ENCODE results near the gene GCNT2. TPM values are rescaled to one million over a fixed set of nuclear protein-coding genes. Genes with fewer than 3 reads are reported as not detected.

GCNT2 gene
- total RNA-seq, 1 experiment from 2014 or later: 18.3 TPM

GRCh38 chr6:10643201-10643651 lies 122.1 kb downstream of the GCNT2 start:
- Histone ChIP-seq H3K4me1 (ENCODE audit: insufficient read depth, low read length) (no peaks in the 10 kb centered on the region), H3K27me3 (ENCODE audit: low read length) (no peaks in the 10 kb centered on the region), H3K4me3 (ENCODE audit: low read length) (no peak overlapping the region), H3K9ac (ENCODE audit: low read length) (no peak overlapping the region), H3K79me2 (ENCODE audit: low read length) (no peaks in the 10 kb centered on the region), H3K9me2 (replicated peaks; ENCODE audit: low read length) (no peaks in the 10 kb centered on the region), H3K4me2 (ENCODE audit: low read length) (no peak overlapping the region), H3K27ac (ENCODE audit: low read length) (no peak overlapping the region), H3F3A (ENCODE audit: low read length, unreplicated experiment) (no peaks in the 10 kb centered on the region), H4K20me1 (ENCODE audit: low read length) (no peaks in the 10 kb centered on the region), H3K9me3 (ENCODE audit: low read length) (no peaks in the 10 kb centered on the region), H2AFZ (ENCODE audit: low read length) (no peak overlapping the region), H3K36me3 (ENCODE audit: low read depth, low read length) (no peaks in the 10 kb centered on the region)
- ChIA-PET POLR2A (ENCODE audit: unreplicated experiment) (no interaction called here), CTCF (no interaction called here)
- DNase-seq (no peak), ATAC-seq (no peak)
- BruUV-seq (replicated peaks): no TSS peak
- TF ChIP-seq EZH2 (IDR thresholded peaks at IDR 0.05; ENCODE audit: low read length, unreplicated experiment): no peak
- no peak for TF ChIP-seq EZH2phosphoT487 (IDR thresholded peaks at IDR 0.05; ENCODE audit: borderline replicate concordance, low read length)
- no peak for TF ChIP-seq CTCF (conservative IDR thresholded peaks at IDR 0.05; ENCODE audit: low read depth, low read length)
- intact Hi-C loops (cut with micrococcal nuclease): no loop called here

GRCh38 chr6:10644225-10644624 lies 123.1 kb downstream of the GCNT2 start:
- Histone ChIP-seq H3K27ac (ENCODE audit: low read length) (no peak overlapping the region), H2AFZ (ENCODE audit: low read length) (no peak overlapping the region), H3K4me2 (ENCODE audit: low read length) (no peak overlapping the region), H3K9ac (ENCODE audit: low read length) (no peak overlapping the region), H3K27me3 (ENCODE audit: low read length) (no peaks in the 10 kb centered on the region), H3K36me3 (ENCODE audit: low read depth, low read length) (no peaks in the 10 kb centered on the region), H3K9me2 (replicated peaks; ENCODE audit: low read length) (no peaks in the 10 kb centered on the region), H4K20me1 (ENCODE audit: low read length) (no peaks in the 10 kb centered on the region), H3F3A (ENCODE audit: low read length, unreplicated experiment) (no peaks in the 10 kb centered on the region), H3K79me2 (ENCODE audit: low read length) (no peaks in the 10 kb centered on the region), H3K4me3 (ENCODE audit: low read length) (no peak overlapping the region), H3K9me3 (ENCODE audit: low read length) (no peaks in the 10 kb centered on the region), H3K4me1 (ENCODE audit: insufficient read depth, low read length) (no peaks in the 10 kb centered on the region)
- TF ChIP-seq EZH2phosphoT487 (IDR thresholded peaks at IDR 0.05; ENCODE audit: borderline replicate concordance, low read length) (no peak), EZH2 (IDR thresholded peaks at IDR 0.05; ENCODE audit: low read length, unreplicated experiment) (no peak)
- DNase-seq (no peak), ATAC-seq (no peak)
- CTCF ChIA-PET: interaction anchor here (0.7 kb wide), 1 partner anchor 158 kb away, joined by 3 read pairs; no protein-coding TSS in a partner anchor
- POLR2A ChIA-PET (ENCODE audit: unreplicated experiment): no interaction called here
- intact Hi-C loops (cut with micrococcal nuclease): no loop called here
- no TSS peak for BruUV-seq (replicated peaks)

- H3K79me2 ChIP-seq (ENCODE audit: low read length): no peaks in the 10 kb centered on the region
Observed at GRCh38 chr6:10655508-10656055, 134.4 kb downstream of the GCNT2 start.

More at GRCh38 chr6:10655508-10656055, 134.4 kb downstream of the GCNT2 start:
- Histone ChIP-seq H3K27me3 (ENCODE audit: low read length) (peaks cover 5% of the 10 kb centered on the region; the same call in 1 of the 2 replicates), H3K4me3 (ENCODE audit: low read length) (no peak overlapping the region), H3K36me3 (ENCODE audit: low read depth, low read length) (no peaks in the 10 kb centered on the region), H3K4me1 (ENCODE audit: insufficient read depth, low read length) (no peaks in the 10 kb centered on the region), H2AFZ (ENCODE audit: low read length) (no peak overlapping the region), H3K4me2 (ENCODE audit: low read length) (no peak overlapping the region), H3K27ac (ENCODE audit: low read length) (no peak overlapping the region), H3K9ac (ENCODE audit: low read length) (no peak overlapping the region), H3K9me2 (replicated peaks; ENCODE audit: low read length) (no peaks in the 10 kb centered on the region), H3K9me3 (ENCODE audit: low read length) (no peaks in the 10 kb centered on the region), H3F3A (ENCODE audit: low read length, unreplicated experiment) (no peaks in the 10 kb centered on the region), H4K20me1 (ENCODE audit: low read length) (no peaks in the 10 kb centered on the region)
- no peak for ATAC-seq
- intact Hi-C loops (cut with micrococcal nuclease): no loop called here
- DNase-seq: no peak
- TF ChIP-seq EZH2 (IDR thresholded peaks at IDR 0.05; ENCODE audit: low read length, unreplicated experiment): no peak
- TF ChIP-seq CTCF (conservative IDR thresholded peaks at IDR 0.05; ENCODE audit: low read depth, low read length): no peak
- no peak for TF ChIP-seq EZH2phosphoT487 (IDR thresholded peaks at IDR 0.05; ENCODE audit: borderline replicate concordance, low read length)
- CTCF ChIA-PET: no interaction called here
- POLR2A ChIA-PET (ENCODE audit: unreplicated experiment): no interaction called here
- no TSS peak for BruUV-seq (replicated peaks)
